HepG2 (cell line): ENCODE measurements around the gene STOM. TPM values are rescaled to one million over a fixed set of nuclear protein-coding genes. Genes with fewer than 3 reads are reported as not detected.
A peak's percentile ranks its signal among the peaks of the same experiment; 100 is the strongest.

Source experiments
- FOXO1 ChIP-seq: sonication (generic); formaldehyde crosslinking; IDR thresholded peaks from 2 replicates; pipeline ENCODE4 v1.4.0; 2020; ENCODE audit warnings: missing genetic modification reagents
- HOXA3 ChIP-seq: sonication (generic); formaldehyde crosslinking; IDR thresholded peaks from 2 replicates; pipeline ENCODE4 v1.5.0; 2020; ENCODE audit warnings: missing genetic modification reagents
- JUN ChIP-seq: sonication (generic); formaldehyde crosslinking; IDR thresholded peaks from 2 replicates; pipeline ENCODE4 v1.4.0; 2020; ENCODE audit warnings: mild to moderate bottlenecking, missing genetic modification reagents
- KDM1A ChIP-seq: IDR thresholded peaks from 2 replicates; pipeline ENCODE4 v1.6.1; 2016; ENCODE audit warnings: missing compliant biosample characterization
- MXD4 ChIP-seq: IDR thresholded peaks from 2 replicates; pipeline ENCODE4 v1.6.1; 2016; ENCODE audit warnings: mild to moderate bottlenecking, missing biosample characterization, missing genetic modification reagents
- PITX1 ChIP-seq: sonication (generic); formaldehyde crosslinking; IDR thresholded peaks from 2 replicates; pipeline ENCODE4 v1.5.1; 2020; ENCODE audit warnings: mild to moderate bottlenecking, missing genetic modification reagents
- RAD21 ChIP-seq: fragments of 450-650 bp; formaldehyde crosslinking; IDR thresholded peaks from 2 replicates; pipeline ENCODE4 v1.5.0; 2020; ENCODE audit warnings: mild to moderate bottlenecking
- REXO4 ChIP-seq: sonication (generic); formaldehyde crosslinking; IDR thresholded peaks from 2 replicates; pipeline ENCODE4 v1.8.0; 2022; ENCODE audit warnings: missing genetic modification reagents, mild to moderate bottlenecking, borderline replicate concordance
- SKI ChIP-seq: fragments of 450-650 bp; IDR thresholded peaks from one replicate; pipeline ENCODE4 v1.6.1; 2018; ENCODE audit warnings: mild to moderate bottlenecking; ENCODE audit not compliant: partially characterized antibody
- SMC3 ChIP-seq: IDR thresholded peaks from 2 replicates; pipeline ENCODE4 v1.6.1; 2011; ENCODE audit warnings: low read length, improper control_type of control experiment
- ZFP37 ChIP-seq: sonication (generic); formaldehyde crosslinking; IDR thresholded peaks from 2 replicates; pipeline ENCODE4 v1.4.0; 2020; ENCODE audit warnings: missing genetic modification reagents, borderline replicate concordance
- ZFP90 ChIP-seq: sonication (generic); formaldehyde crosslinking; IDR thresholded peaks from 2 replicates; pipeline ENCODE4 v1.8.0; 2022; ENCODE audit warnings: missing genetic modification reagents, mild to moderate bottlenecking, inconsistent platforms, borderline replicate concordance
- ZNF24 ChIP-seq: fragments of 450-650 bp; IDR thresholded peaks from 2 replicates; pipeline ENCODE4 v1.6.1; 2017; ENCODE audit warnings: antibody characterized with exemption, mild to moderate bottlenecking
- ZNF383 ChIP-seq: sonication (generic); formaldehyde crosslinking; IDR thresholded peaks from 2 replicates; pipeline ENCODE4 v1.4.0; 2020; ENCODE audit warnings: missing genetic modification reagents, mild to moderate bottlenecking, borderline replicate concordance
- ZNF431 ChIP-seq: sonication (generic); formaldehyde crosslinking; IDR thresholded peaks from 2 replicates; pipeline ENCODE4 v1.9.0; 2022; ENCODE audit warnings: missing genetic modification reagents, low read depth, mild to moderate bottlenecking, borderline replicate concordance
- ZNF549 ChIP-seq: sonication (generic); formaldehyde crosslinking; IDR thresholded peaks from 2 replicates; pipeline ENCODE4 v1.5.0; 2020; ENCODE audit warnings: missing genetic modification reagents
- ZNF781 ChIP-seq: sonication (generic); formaldehyde crosslinking; IDR thresholded peaks from 2 replicates; pipeline ENCODE4 v1.5.1; 2020; ENCODE audit warnings: borderline replicate concordance, mild to moderate bottlenecking, missing genetic modification reagents; ENCODE audit errors: not compliant biosample characterization
- ZSCAN29 ChIP-seq: sonication (generic); formaldehyde crosslinking; conservative IDR thresholded peaks from 2 replicates; pipeline ENCODE4 v1.4.0; 2020; ENCODE audit warnings: mild to moderate bottlenecking, missing genetic modification reagents
- polyA plus RNA-seq, 8 experiments: library from polyadenylated mRNA; depleted of rRNA in 3 of 8; stranded (reverse) in 7 of 8; unstranded in 1 of 8; fragments of >200 nt; fragmentation: Illumina TruSeq in 4 of 8; extraction: Trizol in 4 of 8; gene quantifications; 2 replicates each; pipeline versions ENCODE4 v1.2.1 to v1.2.3, GENCODE V29; 2011 to 2016; ENCODE audit warnings: low read depth in 4 of 8, missing spikeins in 1 of 8, mixed read lengths in 1 of 8; ENCODE audit not compliant: insufficient read depth in 1 of 8
- total RNA-seq, 5 experiments: library from RNA; depleted of rRNA; stranded (reverse); fragments of >200 nt; fragmentation: Illumina TruSeq; extraction: Trizol; gene quantifications; 2 replicates each; pipeline ENCODE4 v1.2.3, GENCODE V29; 2016; ENCODE audit warnings: low read depth in 1 of 5
- TF ChIP-seq, protein P1 (sequence below): sonication (generic); formaldehyde crosslinking; IDR thresholded peaks from 2 replicates; pipeline ENCODE4 v1.4.0; 2020; ENCODE audit warnings: mild to moderate bottlenecking, low read depth, missing genetic modification reagents
- TF ChIP-seq, protein P2 (sequence below): fragments of 450-650 bp; IDR thresholded peaks from 2 replicates; pipeline ENCODE4 v1.6.1; 2017
- TF ChIP-seq, protein P3 (sequence below): sonication (generic); formaldehyde crosslinking; IDR thresholded peaks from 2 replicates; pipeline ENCODE4 v1.4.0; 2020; ENCODE audit warnings: missing genetic modification reagents, borderline replicate concordance
- TF ChIP-seq, protein P4 (sequence below): sonication (generic); formaldehyde crosslinking; IDR thresholded peaks from 2 replicates; pipeline ENCODE4 v1.5.1; 2020; ENCODE audit warnings: mild to moderate bottlenecking, moderate library complexity, missing genetic modification reagents

The STOM gene
- total and polyA plus RNA-seq, 2 of the 13 experiments (the other 11 are each of a cell fraction or from before 2014, with no cell fraction given), result 43.6 to 165 TPM

DNA sequence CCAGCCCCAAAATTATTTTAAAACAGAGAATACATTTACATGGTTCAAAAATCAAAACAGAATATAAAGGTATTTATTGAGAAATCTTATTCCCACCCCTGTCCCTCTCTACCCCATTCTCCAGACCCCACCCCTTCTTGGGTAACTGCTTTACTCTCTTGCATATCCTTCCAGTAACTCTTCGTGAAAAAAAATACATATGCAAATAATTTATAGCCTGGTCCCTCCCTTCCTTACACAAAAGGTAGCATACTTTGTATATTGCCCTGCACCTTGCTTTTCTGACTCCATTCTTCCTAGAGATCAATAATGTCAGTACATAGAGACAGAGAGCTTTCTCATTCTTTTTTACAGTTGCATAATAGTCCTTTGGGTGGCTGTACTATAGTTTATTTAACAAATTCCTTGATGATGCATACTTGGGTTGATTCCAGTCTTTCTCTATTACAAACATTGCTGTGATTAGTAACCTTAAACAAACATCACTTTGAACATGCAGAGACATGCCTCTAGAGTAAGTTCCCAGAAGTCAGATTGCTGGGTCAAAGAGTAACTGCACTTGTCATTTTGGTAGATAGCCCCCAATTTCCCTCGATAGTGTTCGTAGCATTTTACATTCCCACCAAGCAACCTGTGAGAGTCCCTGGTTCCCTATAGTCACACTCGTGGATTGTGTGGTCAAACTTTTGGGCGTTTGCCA lies 47.9 kb downstream of the STOM start (continued):
- TF ChIP-seq, protein P1, sequence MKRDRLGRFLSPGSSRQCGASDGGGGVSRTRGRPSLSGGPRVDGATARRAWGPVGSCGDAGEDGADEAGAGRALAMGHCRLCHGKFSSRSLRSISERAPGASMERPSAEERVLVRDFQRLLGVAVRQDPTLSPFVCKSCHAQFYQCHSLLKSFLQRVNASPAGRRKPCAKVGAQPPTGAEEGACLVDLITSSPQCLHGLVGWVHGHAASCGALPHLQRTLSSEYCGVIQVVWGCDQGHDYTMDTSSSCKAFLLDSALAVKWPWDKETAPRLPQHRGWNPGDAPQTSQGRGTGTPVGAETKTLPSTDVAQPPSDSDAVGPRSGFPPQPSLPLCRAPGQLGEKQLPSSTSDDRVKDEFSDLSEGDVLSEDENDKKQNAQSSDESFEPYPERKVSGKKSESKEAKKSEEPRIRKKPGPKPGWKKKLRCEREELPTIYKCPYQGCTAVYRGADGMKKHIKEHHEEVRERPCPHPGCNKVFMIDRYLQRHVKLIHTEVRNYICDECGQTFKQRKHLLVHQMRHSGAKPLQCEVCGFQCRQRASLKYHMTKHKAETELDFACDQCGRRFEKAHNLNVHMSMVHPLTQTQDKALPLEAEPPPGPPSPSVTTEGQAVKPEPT (CRISPR knock-in tag), result no peak
- TF ChIP-seq FOXO1 (peak; percentile 67; the same call in 1 of the 2 replicates), ZNF781 (CRISPR knock-in tag) (no peak), JUN (no peak), ZFP90 (CRISPR knock-in tag) (no peak; the same call in 1 of the 2 replicates), ZNF431 (CRISPR knock-in tag) (peak; percentile 60; the same call in 1 of the 2 replicates), ZNF24 (peak; percentile 68; the same call in 1 of the 2 replicates), PITX1 (CRISPR knock-in tag) (peak; percentile 61; the same call in 1 of the 2 replicates), ZSCAN29 (0 out of 2 replicates have a peak, but pooled peaks have one; percentile 5), RAD21 (CRISPR knock-in tag) (no peak), ZNF383 (CRISPR knock-in tag) (no peak), SKI (peak; percentile 90), REXO4 (CRISPR knock-in tag) (no peak), KDM1A (peak; percentile 84; the same call in 1 of the 2 replicates), SMC3 (peak; percentile 39), ZFP37 (CRISPR knock-in tag) (no peak), MXD4 (0 out of 2 replicates have a peak, but pooled peaks have one; percentile 54), HOXA3 (CRISPR knock-in tag) (peak; percentile 61), ZNF549 (no peak)
- TF ChIP-seq, protein P2, sequence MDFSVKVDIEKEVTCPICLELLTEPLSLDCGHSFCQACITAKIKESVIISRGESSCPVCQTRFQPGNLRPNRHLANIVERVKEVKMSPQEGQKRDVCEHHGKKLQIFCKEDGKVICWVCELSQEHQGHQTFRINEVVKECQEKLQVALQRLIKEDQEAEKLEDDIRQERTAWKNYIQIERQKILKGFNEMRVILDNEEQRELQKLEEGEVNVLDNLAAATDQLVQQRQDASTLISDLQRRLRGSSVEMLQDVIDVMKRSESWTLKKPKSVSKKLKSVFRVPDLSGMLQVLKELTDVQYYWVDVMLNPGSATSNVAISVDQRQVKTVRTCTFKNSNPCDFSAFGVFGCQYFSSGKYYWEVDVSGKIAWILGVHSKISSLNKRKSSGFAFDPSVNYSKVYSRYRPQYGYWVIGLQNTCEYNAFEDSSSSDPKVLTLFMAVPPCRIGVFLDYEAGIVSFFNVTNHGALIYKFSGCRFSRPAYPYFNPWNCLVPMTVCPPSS, result no peak
- TF ChIP-seq, protein P3, sequence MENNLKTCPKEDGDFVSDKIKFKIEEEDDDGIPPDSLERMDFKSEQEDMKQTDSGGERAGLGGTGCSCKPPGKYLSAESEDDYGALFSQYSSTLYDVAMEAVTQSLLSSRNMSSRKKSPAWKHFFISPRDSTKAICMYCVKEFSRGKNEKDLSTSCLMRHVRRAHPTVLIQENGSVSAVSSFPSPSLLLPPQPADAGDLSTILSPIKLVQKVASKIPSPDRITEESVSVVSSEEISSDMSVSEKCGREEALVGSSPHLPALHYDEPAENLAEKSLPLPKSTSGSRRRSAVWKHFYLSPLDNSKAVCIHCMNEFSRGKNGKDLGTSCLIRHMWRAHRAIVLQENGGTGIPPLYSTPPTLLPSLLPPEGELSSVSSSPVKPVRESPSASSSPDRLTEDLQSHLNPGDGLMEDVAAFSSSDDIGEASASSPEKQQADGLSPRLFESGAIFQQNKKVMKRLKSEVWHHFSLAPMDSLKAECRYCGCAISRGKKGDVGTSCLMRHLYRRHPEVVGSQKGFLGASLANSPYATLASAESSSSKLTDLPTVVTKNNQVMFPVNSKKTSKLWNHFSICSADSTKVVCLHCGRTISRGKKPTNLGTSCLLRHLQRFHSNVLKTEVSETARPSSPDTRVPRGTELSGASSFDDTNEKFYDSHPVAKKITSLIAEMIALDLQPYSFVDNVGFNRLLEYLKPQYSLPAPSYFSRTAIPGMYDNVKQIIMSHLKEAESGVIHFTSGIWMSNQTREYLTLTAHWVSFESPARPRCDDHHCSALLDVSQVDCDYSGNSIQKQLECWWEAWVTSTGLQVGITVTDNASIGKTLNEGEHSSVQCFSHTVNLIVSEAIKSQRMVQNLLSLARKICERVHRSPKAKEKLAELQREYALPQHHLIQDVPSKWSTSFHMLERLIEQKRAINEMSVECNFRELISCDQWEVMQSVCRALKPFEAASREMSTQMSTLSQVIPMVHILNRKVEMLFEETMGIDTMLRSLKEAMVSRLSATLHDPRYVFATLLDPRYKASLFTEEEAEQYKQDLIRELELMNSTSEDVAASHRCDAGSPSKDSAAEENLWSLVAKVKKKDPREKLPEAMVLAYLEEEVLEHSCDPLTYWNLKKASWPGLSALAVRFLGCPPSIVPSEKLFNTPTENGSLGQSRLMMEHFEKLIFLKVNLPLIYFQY (CRISPR knock-in tag), result peak; percentile 36; the same call in 1 of the 2 replicates
- TF ChIP-seq, protein P4, sequence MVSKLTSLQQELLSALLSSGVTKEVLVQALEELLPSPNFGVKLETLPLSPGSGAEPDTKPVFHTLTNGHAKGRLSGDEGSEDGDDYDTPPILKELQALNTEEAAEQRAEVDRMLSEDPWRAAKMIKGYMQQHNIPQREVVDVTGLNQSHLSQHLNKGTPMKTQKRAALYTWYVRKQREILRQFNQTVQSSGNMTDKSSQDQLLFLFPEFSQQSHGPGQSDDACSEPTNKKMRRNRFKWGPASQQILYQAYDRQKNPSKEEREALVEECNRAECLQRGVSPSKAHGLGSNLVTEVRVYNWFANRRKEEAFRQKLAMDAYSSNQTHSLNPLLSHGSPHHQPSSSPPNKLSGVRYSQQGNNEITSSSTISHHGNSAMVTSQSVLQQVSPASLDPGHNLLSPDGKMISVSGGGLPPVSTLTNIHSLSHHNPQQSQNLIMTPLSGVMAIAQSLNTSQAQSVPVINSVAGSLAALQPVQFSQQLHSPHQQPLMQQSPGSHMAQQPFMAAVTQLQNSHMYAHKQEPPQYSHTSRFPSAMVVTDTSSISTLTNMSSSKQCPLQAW (CRISPR knock-in tag), result no peak
